Spleen (tissue), 7 donors: ENCODE measurements around the gene PAX7.

Source experiments
- POLR2A ChIP-seq, 3 donors: fragments of 450-650 bp; IDR thresholded peaks; one replicate each; pipeline ENCODE4 v1.5.1; 2017; ENCODE audit warnings: antibody characterized with exemption in 3 of 3, mild to moderate bottlenecking in 1 of 3
- TF ChIP-seq, protein P1 (sequence below), 11 experiments: fragments of 200-600 bp in 7 of 11; fragments of 450-650 bp in 4 of 11; sonication (generic) in 4 of 11; IDR thresholded peaks in 8 of 11; conservative IDR thresholded peaks in 3 of 11; 1 replicate in 7 of 11; 2 replicates in 4 of 11; pipeline versions ENCODE4 v1.4.0 to v1.8.0; 2016 to 2021; ENCODE audit warnings: antibody characterized with exemption in 11 of 11, inconsistent platforms in 4 of 11, mild to moderate bottlenecking in 1 of 11
- donor health status: DM: no; HTN: no; CAD: no; lungs with moderate emphysema.
- donor health status: DM: no; HTN: no; CAD: no.
- donor health status: DM: no; HTN: no; CAD: no.

DNA sequence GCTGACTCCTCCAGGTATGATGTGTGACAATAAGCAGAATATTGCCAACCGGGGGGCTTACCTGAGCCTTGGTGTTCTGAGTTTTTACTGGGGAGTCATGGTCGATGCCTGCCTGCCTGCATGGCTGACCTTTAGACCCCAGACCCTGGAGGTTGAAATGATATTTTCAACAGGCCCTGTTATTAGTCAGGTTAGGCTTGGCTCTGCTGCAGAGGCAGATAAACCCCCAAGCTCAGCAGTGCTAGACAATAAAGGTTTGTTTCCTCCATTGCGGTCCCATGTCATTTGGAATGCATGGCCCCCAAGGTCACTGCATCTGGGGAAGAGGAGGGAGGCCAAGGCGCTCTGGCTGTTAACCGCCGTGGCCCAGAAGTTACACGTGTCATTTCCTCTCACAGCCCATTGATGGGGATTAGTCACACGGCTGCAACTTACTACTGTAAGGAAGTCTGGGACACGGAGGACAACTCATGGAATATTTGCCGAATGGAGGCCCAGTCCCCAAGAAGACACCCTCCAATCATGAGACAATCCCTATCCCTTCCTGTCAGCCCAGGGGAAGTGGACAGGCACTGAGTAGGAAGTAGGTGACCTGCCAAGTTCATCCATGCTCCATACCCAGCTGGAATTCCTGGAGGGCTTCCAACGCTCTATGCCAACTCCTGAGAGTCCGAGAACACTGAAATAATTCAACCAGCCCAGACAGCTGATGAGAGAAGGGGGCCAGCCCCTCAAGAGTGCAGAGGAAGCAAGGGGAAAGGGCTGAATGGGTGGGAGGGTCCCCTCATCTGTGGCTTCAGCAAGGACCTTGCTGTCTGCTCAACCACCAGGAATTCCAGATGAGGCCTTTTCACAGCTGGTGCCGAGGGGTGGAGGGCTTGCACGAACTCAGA lies 131.5 kb downstream of the PAX7 start:
- TF ChIP-seq, protein P1, sequence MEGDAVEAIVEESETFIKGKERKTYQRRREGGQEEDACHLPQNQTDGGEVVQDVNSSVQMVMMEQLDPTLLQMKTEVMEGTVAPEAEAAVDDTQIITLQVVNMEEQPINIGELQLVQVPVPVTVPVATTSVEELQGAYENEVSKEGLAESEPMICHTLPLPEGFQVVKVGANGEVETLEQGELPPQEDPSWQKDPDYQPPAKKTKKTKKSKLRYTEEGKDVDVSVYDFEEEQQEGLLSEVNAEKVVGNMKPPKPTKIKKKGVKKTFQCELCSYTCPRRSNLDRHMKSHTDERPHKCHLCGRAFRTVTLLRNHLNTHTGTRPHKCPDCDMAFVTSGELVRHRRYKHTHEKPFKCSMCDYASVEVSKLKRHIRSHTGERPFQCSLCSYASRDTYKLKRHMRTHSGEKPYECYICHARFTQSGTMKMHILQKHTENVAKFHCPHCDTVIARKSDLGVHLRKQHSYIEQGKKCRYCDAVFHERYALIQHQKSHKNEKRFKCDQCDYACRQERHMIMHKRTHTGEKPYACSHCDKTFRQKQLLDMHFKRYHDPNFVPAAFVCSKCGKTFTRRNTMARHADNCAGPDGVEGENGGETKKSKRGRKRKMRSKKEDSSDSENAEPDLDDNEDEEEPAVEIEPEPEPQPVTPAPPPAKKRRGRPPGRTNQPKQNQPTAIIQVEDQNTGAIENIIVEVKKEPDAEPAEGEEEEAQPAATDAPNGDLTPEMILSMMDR (IDR thresholded peaks at IDR 0.05 in 8 of 11, conservative IDR thresholded peaks at IDR 0.05 in 3 of 11), result no peak
- no peak for TF ChIP-seq POLR2A (IDR thresholded peaks at IDR 0.05)
